ENCODE results near the gene NEU1.
"Not testable (repeated sequence)": the region's sequence is repeated elsewhere in the genome, so short reads cannot be mapped to it uniquely, and the experiment has no call there.

The NEU1 gene

DNA sequence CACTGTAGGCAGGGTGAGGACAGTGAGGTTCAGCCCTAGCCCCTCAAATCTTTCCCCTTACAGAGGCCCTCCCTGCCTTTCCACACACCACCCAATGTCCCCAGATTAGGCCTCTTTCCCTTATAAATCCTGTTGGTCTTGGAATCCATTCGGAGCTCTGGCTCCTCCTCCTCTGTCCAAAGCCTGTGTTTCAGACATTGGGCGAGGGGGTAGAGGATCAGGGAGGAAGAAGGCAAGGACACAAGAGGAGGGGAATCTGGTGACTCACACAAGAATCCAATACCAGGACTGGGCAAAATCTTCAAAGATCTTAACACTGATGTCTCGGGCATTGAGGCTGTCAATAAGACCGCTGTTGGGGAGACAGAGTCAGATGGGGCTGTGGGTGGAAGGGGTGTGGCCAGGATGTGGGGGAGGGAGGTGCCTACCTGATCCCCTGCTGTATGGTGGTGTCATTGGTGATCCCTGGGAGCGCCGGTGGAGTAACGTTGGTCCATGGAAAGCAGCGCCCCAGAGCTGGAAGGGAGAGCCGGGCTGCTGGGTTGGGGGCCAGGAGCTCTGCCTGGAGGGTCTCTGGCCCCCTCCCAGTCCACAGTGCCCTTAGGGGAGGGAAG lies 8.5 kb upstream of the NEU1 start:
- FAIRE-seq, result no peak

DNA sequence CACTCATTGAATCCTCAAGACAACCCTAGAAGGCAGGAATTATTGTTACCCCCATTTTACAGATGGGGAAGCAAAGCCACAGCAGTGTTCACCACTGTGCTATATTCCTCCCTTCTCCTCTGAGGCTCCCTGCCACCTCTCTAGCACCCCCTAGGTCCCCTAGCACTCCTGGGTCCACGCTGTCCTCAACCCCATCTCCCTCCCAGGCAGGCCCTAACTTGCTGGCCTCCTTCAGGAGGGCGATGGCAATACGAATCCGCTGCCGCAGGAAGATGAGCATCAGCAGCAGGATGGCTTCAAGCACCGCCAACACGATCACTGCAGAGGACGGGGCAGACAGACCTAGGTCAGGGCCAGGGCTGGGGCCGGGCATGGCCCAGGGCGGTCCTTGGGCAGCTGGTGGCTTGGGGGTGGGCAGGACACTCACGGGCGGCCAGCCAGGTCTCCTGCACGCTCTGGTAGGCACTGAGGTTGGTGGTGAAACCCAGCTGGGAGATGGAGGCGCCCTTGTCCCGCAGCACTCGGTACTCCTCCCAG lies 7.8 kb upstream of the NEU1 start:
- FAIRE-seq, result no peak

- FAIRE-seq, result no peak
These were observed 6.7 kb upstream of the NEU1 start for GRCh38 chr6:31869343-31869742.

DNA sequence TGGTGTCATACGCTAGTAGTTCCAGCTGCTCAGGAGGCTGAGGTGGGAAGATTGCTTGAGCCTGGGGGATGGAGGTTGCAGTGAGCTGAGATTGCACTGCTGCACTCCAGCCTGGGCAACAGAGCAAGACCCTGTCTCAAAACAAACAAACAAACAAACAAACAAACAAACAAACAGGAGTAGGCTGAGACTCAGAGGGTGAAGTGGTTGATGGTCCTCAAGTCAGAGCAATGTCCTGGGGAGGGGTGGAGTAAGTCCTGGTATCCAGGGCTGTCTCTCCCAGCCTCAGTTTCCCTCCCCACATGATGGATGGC lies 6.0 kb upstream of the NEU1 start:
- not testable (repeated sequence) for FAIRE-seq

DNA sequence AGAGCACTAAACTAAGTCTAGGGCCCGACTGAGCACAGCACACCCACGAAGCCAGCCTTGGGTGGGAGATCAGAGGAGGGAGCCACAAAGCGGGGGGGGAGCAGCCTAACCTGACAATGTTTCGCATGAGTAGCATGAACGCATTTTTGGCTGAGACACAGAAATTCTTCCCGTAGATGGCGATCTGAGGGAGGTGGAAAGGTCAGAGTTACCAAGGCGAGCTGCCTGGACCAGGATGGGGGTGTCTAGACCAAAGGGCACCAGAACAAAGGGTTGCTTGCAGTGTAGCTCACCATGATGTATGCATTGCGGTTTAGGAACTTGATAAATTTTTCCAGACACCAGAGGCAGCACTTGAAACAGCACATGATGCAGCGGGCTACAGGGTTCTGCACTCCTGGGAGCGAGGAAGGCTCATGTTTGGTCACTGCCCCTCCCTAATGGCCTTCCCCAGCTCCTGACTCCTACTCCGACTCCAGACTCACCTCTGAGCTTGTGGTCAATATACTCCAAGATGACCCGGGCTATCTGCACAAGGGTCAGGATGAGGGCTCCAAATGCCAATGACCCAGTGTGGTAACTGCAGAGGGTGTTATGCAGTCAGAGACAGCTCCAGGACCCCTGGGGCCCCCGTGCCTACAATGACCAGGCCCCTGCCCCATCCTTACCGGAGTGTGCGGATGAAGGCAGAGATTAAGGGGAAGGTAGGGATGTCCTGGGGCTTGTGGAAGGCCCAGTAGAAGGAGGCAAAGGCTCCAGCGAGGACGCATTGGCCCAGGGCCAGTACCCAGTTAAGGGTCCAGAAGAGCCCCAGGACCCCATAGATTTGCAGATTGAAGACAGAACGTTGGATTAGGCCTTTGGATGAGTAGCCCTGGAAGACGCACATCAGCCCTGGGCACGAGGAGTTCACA lies 2.8 kb upstream of the NEU1 start:
- no peak for FAIRE-seq

- no peak for FAIRE-seq
These were observed 2.2 kb upstream of the NEU1 start for GRCh38 chr6:31864818-31865204.

DNA sequence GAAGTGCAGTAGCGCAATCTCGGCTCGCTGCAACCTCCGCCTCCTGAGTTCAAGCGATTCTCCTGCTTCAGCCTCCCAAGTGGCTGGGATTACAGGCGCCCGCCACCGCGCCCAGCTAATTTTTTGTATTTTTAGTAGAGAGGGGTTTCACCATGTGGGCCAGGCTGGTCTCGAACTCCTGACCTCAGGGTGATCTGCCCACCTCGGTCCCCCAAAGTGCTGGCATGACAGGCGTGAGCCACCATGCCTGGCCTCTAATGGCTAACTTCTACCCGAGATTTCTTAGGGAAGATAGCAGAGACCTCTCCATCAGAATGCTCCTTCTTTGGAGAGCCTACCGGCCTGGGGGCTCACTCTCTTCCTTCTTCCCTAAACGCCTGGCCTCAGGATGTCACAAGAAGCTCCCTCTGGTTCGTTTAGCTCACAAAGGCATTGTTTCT lies 1.5 kb upstream of the NEU1 start:
- FAIRE-seq, result not testable (repeated sequence)

- no peak for FAIRE-seq
These were observed 690 bp downstream of the NEU1 start for GRCh38 chr6:31861919-31862343.

DNA sequence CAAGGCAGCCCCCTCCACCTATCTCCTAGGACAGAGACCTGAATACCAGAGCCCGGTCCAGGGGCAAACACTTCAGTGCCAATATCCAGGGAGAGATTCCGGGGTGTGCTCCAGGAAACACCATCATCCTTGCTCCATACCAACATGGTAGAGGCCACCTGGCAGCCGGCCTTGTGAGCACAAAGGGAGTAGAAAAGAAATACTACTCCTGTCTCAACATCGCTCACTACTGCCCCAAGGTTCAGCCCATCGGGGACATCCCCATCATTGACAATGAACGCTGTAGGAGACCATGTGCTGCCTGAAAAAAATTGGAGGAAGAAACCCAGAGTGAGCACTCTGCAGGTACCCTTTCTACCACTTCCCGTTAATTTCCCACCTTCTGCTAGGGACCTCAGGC lies 1.5 kb downstream of the NEU1 start:
- no peak for FAIRE-seq

DNA sequence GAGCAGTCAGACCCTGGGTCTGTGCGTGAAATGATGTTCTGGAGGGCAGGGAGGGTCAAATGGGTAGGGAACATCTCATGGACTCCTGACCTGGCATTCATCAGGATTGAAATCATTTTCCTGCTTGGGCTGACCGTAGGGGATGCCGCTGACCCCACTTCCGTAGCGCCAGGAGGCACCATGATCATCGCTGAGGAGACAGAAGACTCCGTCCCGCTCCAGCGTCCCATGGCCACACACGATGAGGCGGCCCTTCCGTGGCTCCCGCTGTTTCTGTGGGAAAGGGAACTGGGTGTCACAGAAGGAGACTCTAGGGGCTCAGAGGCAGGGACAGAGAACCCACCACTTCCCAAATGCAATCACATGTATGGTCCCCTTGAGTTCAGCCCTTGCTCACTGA lies 2.3 kb downstream of the NEU1 start:
- no peak for FAIRE-seq

GRCh38 chr6:31859923-31860322 lies 2.7 kb downstream of the NEU1 start:
- FAIRE-seq, result no peak

GRCh38 chr6:31858707-31859106 lies 3.9 kb downstream of the NEU1 start:
- FAIRE-seq, result no peak

DNA sequence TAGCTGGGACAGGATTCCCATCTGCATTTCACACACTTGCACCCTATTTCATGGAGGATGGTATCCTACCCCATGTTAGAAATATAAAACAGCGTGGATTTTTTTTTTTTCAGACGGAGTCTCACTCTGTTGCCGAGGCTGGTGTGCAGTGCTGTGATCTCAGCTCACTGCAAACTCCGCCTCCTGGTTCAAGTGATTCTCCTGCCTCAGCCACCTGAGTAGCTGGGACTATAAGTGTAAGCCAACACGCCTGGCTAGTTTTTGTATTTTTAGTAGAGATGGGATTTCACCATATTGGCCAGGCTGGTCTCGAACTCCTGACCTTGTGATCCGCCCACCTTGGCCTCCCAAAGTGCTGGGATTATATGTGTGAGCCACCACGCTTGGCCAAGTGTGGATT lies 4.8 kb downstream of the NEU1 start:
- not testable (repeated sequence) for FAIRE-seq

GRCh38 chr6:31851980-31852718 lies 10.5 kb downstream of the NEU1 start:
- not testable (repeated sequence) for FAIRE-seq

GRCh38 chr6:31851485-31851832 lies 11.2 kb downstream of the NEU1 start:
- no peak for FAIRE-seq

GRCh38 chr6:31850765-31851484 lies 11.7 kb downstream of the NEU1 start:
- FAIRE-seq, result no peak

- FAIRE-seq, result no peak
These were observed 15.2 kb downstream of the NEU1 start for GRCh38 chr6:31847276-31847978.

DNA sequence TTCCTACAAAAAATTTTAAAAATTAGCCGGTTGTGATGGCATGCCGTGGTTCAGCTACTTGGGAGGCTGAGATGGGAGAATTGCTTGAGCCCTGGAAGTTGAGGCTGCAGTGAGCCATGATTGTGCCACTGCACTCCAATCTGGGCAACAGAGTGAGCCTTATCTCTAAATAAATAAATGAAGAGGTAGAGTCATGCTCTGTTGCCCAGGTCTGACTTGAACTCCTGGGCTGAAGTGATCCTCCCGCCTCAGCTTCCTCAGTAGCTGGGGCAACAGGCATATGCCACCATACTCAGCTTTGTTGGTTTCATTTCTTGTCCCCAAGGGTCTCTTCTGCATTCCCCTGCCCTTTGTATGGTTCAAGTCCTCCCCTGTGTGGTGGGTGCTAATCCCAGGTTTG lies 18.1 kb downstream of the NEU1 start:
- FAIRE-seq, result no peak

DNA sequence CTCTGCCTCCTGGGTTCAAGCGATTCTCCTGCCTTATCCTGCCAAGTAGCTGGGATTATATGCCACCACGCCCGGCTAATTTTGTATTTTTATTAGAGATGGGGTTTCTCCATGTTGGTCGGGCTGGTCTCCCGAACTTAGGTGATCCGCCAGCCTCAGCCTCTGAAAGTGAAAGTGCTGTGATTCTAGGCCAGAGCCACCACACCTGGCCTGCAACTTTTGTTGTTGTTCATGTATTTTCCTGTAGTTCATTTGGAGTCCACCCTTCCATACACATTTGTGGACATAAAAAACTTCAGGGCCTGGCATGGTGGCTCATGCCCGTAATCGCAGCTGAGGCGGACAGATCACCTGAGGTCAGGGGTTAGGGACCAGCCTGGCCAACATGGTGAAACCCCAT lies 20.6 kb downstream of the NEU1 start:
- no peak for FAIRE-seq

- FAIRE-seq, result not testable (repeated sequence)
These were observed 22.9 kb downstream of the NEU1 start for GRCh38 chr6:31839779-31840126.

DNA sequence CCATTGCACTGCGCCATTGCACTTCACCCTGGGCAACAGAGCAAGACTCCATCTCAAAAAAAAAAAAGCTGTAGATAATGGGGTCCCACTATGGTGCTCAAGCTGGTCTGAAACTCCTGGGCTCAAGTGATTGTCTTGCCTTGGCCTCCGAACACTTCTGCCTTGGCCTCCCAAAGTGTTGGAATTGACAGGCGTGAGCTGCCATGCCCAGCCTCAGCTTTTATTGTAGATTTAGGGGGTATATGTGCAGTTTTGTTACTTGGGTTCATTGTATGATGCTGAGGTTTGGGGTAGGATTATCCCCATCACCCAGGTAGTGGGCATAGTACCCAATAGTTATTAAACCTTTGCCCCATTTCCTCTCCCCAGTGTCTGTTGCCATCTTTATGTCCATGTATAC lies 23.7 kb downstream of the NEU1 start:
- no peak for FAIRE-seq

GRCh38 chr6:31838114-31838553 lies 24.5 kb downstream of the NEU1 start:
- not testable (repeated sequence) for FAIRE-seq
